Neural cell (in vitro differentiated cells): ENCODE data around the gene FHAD1. TPM values are rescaled to one million over a fixed set of nuclear protein-coding genes. Genes with fewer than 3 reads are reported as not detected.

Experiments used
- H2AFZ ChIP-seq: fragments of 200-600, 300-800 bp; sonication (generic), shearing (Covaris generic); 2 replicates; pipeline ENCODE4 v1.6.0; 2014; ENCODE audit warnings: low read depth, mild to moderate bottlenecking, antibody characterized with exemption, low read length, moderate library complexity
- H3F3A ChIP-seq: fragments of 200-600 bp; shearing (Covaris generic); 2 replicates; pipeline ENCODE4 v1.6.1; 2016; ENCODE audit warnings: mild to moderate bottlenecking, moderate library complexity, mixed read lengths, antibody characterized with exemption, low read length; ENCODE audit not compliant: insufficient read depth, poor library complexity, severe bottlenecking
- H3K27ac ChIP-seq: fragments of 200-600, 300-800 bp; sonication (generic), shearing (Covaris generic); 2 replicates; pipeline ENCODE4 v1.5.1; 2014; ENCODE audit warnings: mild to moderate bottlenecking, low read length, moderate library complexity
- H3K27me3 ChIP-seq: fragments of 300-800, 200-600 bp; sonication (generic), shearing (Covaris generic); 2 replicates; pipeline ENCODE4 v1.6.0; 2014; ENCODE audit warnings: mild to moderate bottlenecking, low read depth, low read length, moderate library complexity; ENCODE audit not compliant: insufficient read depth
- H3K36me3 ChIP-seq: fragments of 300-800, 200-600 bp; sonication (generic), shearing (Covaris generic); 2 replicates; pipeline ENCODE4 v1.5.1; 2014; ENCODE audit warnings: mild to moderate bottlenecking, antibody characterized with exemption, low read length, moderate library complexity; ENCODE audit not compliant: insufficient read depth
- H3K4me2 ChIP-seq: fragments of 300-800, 200-600 bp; sonication (generic), shearing (Covaris generic); 2 replicates; pipeline ENCODE4 v1.6.0; 2014; ENCODE audit warnings: mild to moderate bottlenecking, low read length
- H3K4me3 ChIP-seq: fragments of 300-800, 200-600 bp; sonication (generic), shearing (Covaris generic); 2 replicates; pipeline ENCODE4 v1.5.1; 2014; ENCODE audit warnings: mild to moderate bottlenecking, low read length, moderate library complexity
- H3K79me2 ChIP-seq: fragments of 200-600 bp; shearing (Covaris generic); replicated peaks from 2 replicates; pipeline ENCODE4 v1.6.0; 2014; ENCODE audit warnings: mild to moderate bottlenecking, low read length, moderate library complexity; ENCODE audit not compliant: insufficient read depth
- H3K9ac ChIP-seq: fragments of 300-800, 200-600 bp; sonication (generic), shearing (Covaris generic); 2 replicates; pipeline ENCODE4 v1.6.1; 2016; ENCODE audit warnings: mild to moderate bottlenecking, low read length, mixed read lengths
- H3K9me2 ChIP-seq: fragments of 200-600 bp; shearing (Covaris generic); 2 replicates; pipeline ENCODE4 v1.6.1; 2016; ENCODE audit warnings: mild to moderate bottlenecking, low read length, mixed read lengths; ENCODE audit not compliant: insufficient read depth
- H3K9me3 ChIP-seq: fragments of 200-600, 300-800 bp; sonication (generic), shearing (Covaris generic); 2 replicates; pipeline ENCODE4 v1.6.1; 2016; ENCODE audit warnings: mild to moderate bottlenecking, mixed run types, low read length, moderate library complexity, mixed read lengths
- H4K20me1 ChIP-seq: fragments of 200-600 bp; shearing (Covaris generic); 2 replicates; pipeline ENCODE4 v1.6.1; 2016; ENCODE audit warnings: mild to moderate bottlenecking, mixed run types; ENCODE audit not compliant: insufficient read depth
- EP300 ChIP-seq: fragments of 450-650 bp; conservative IDR thresholded peaks from 2 replicates; pipeline ENCODE4 v1.6.1; 2014; ENCODE audit warnings: antibody characterized with exemption, mild to moderate bottlenecking, moderate library complexity; ENCODE audit not compliant: poor library complexity, severe bottlenecking
- EZH2 ChIP-seq: fragments of 200-600, 300-800 bp; shearing (Covaris generic), sonication (generic); IDR thresholded peaks from 2 replicates; pipeline ENCODE4 v1.6.1; 2014; ENCODE audit warnings: antibody characterized with exemption, low read length, borderline replicate concordance, mild to moderate bottlenecking; ENCODE audit not compliant: insufficient read depth, poor library complexity, severe bottlenecking
- MXI1 ChIP-seq: fragments of 450-650 bp; conservative IDR thresholded peaks from 2 replicates; pipeline ENCODE4 v1.6.1; 2014; ENCODE audit warnings: antibody characterized with exemption, mild to moderate bottlenecking; ENCODE audit not compliant: poor library complexity, severe bottlenecking
- POLR2AphosphoS5 ChIP-seq: IDR thresholded peaks from 2 replicates; pipeline ENCODE4 v1.6.1; 2012
- RAD21 ChIP-seq: fragments of 450-650 bp; conservative IDR thresholded peaks from 2 replicates; pipeline ENCODE4 v1.6.1; 2014; ENCODE audit warnings: antibody characterized with exemption, mild to moderate bottlenecking, moderate library complexity
- SMC3 ChIP-seq: fragments of 450-650 bp; conservative IDR thresholded peaks from 2 replicates; pipeline ENCODE4 v1.6.1; 2014; ENCODE audit warnings: antibody characterized with exemption, mild to moderate bottlenecking, moderate library complexity; ENCODE audit not compliant: poor library complexity
- TAF1 ChIP-seq: IDR thresholded peaks from 2 replicates; pipeline ENCODE4 v1.6.1; 2012; ENCODE audit warnings: low read depth
- polyA plus RNA-seq: library from polyadenylated mRNA; depleted of rRNA; stranded (reverse); fragments of >200 nt; gene quantifications from 2 replicates; pipeline ENCODE4 v1.2.3, GENCODE V29; 2014
- TF ChIP-seq, protein P1 (sequence below): fragments of 450-650 bp; IDR thresholded peaks from 2 replicates; pipeline ENCODE4 v1.5.1; 2014; ENCODE audit warnings: antibody characterized with exemption, mild to moderate bottlenecking, moderate library complexity; ENCODE audit not compliant: poor library complexity, severe bottlenecking
- TF ChIP-seq, protein P2 (sequence below): IDR thresholded peaks from 2 replicates; pipeline ENCODE4 v1.6.1; 2012; ENCODE audit warnings: borderline replicate concordance

Gene FHAD1
- polyA plus RNA-seq, 1 donor from 2014 or later: 0.46 TPM

DNA sequence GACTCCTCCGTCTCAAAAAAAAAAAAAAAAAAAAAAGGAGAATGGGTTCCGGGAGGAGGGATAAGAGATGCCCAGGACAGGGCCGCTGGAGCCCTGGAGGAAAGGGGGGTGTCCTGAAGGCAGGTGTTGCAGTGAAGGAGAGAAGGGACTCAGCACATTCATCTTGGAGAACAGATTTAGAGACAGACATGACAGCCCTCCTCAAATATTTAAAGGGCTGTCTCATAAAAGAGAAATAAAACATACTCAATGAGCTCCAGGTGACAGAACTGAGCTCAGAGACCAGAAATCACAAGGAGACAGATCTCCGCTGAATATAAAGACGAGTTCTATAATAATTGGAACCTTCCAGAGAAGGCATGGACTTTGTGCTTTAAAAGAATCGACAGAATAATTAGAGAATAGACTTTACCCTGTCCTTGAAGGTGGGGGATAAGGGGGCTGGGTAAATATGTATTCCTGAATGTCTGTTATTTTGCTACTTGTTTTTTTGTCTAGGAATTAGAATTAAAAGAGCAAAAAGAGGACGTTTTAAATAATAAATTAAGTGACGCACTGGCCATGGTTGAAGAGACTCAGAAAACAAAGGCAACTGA lies 110.7 kb downstream of the FHAD1 start:
- TF ChIP-seq, protein P1, sequence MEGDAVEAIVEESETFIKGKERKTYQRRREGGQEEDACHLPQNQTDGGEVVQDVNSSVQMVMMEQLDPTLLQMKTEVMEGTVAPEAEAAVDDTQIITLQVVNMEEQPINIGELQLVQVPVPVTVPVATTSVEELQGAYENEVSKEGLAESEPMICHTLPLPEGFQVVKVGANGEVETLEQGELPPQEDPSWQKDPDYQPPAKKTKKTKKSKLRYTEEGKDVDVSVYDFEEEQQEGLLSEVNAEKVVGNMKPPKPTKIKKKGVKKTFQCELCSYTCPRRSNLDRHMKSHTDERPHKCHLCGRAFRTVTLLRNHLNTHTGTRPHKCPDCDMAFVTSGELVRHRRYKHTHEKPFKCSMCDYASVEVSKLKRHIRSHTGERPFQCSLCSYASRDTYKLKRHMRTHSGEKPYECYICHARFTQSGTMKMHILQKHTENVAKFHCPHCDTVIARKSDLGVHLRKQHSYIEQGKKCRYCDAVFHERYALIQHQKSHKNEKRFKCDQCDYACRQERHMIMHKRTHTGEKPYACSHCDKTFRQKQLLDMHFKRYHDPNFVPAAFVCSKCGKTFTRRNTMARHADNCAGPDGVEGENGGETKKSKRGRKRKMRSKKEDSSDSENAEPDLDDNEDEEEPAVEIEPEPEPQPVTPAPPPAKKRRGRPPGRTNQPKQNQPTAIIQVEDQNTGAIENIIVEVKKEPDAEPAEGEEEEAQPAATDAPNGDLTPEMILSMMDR: no peak
- TF ChIP-seq EZH2 (no peak), TAF1 (no peak)
- no peaks in the 10 kb centered on the region for H3K27me3 ChIP-seq
- H3K36me3 ChIP-seq: no peaks in the 10 kb centered on the region
- no peak overlapping the region for H3K4me3 ChIP-seq
- no peaks in the 10 kb centered on the region for H3K79me2 ChIP-seq
- no peaks in the 10 kb centered on the region for H4K20me1 ChIP-seq
- H3F3A ChIP-seq: no peaks in the 10 kb centered on the region
- no peak overlapping the region for H3K9ac ChIP-seq
- no peak overlapping the region for H3K27ac ChIP-seq
- H2AFZ ChIP-seq: no peak overlapping the region
- no peaks in the 10 kb centered on the region for H3K9me3 ChIP-seq
- H3K4me2 ChIP-seq: no peak overlapping the region
- H3K9me2 ChIP-seq: no peaks in the 10 kb centered on the region

DNA sequence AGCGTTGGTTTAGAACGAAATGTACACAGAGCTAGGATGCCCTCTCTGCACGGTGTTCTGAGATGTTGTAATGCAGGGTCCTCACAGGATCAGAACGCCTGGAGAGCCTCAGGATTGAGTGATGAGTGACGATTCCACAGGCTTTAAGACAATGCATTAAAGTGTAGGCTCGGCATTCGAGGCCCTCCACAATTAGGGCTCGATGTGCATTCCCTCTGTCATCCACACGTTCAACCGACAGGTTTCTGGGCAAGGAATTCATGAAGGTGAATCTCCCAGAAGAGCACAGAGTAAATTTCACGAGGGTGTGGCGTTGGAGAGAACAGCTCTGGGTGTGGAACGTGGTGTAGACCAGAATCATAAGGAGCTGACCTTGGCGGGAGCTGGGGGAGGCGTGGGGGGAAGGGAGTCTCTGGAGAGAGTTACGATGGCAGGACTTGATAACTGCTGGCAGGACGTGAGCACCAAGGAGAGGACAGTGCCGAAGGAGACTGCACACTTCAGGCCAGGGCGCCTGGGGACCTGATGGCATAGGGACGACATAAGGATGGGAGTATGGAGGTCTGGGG lies 111.6 kb downstream of the FHAD1 start:
- H4K20me1 ChIP-seq: no peaks in the 10 kb centered on the region
- H3K9me2 ChIP-seq: no peaks in the 10 kb centered on the region
- TF ChIP-seq, protein P2, sequence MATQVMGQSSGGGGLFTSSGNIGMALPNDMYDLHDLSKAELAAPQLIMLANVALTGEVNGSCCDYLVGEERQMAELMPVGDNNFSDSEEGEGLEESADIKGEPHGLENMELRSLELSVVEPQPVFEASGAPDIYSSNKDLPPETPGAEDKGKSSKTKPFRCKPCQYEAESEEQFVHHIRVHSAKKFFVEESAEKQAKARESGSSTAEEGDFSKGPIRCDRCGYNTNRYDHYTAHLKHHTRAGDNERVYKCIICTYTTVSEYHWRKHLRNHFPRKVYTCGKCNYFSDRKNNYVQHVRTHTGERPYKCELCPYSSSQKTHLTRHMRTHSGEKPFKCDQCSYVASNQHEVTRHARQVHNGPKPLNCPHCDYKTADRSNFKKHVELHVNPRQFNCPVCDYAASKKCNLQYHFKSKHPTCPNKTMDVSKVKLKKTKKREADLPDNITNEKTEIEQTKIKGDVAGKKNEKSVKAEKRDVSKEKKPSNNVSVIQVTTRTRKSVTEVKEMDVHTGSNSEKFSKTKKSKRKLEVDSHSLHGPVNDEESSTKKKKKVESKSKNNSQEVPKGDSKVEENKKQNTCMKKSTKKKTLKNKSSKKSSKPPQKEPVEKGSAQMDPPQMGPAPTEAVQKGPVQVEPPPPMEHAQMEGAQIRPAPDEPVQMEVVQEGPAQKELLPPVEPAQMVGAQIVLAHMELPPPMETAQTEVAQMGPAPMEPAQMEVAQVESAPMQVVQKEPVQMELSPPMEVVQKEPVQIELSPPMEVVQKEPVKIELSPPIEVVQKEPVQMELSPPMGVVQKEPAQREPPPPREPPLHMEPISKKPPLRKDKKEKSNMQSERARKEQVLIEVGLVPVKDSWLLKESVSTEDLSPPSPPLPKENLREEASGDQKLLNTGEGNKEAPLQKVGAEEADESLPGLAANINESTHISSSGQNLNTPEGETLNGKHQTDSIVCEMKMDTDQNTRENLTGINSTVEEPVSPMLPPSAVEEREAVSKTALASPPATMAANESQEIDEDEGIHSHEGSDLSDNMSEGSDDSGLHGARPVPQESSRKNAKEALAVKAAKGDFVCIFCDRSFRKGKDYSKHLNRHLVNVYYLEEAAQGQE: no peak
- TF ChIP-seq EZH2 (no peak), TAF1 (no peak), EP300 (no peak), SMC3 (no peak), RAD21 (no peak), POLR2AphosphoS5 (no peak), MXI1 (no peak)
- TF ChIP-seq, protein P1: no peak
- no peak overlapping the region for H3K4me2 ChIP-seq
- no peaks in the 10 kb centered on the region for H3K27me3 ChIP-seq
- no peak overlapping the region for H3K27ac ChIP-seq
- no peaks in the 10 kb centered on the region for H3K79me2 ChIP-seq
- no peaks in the 10 kb centered on the region for H3F3A ChIP-seq
- H3K9me3 ChIP-seq: no peaks in the 10 kb centered on the region
- no peak overlapping the region for H3K9ac ChIP-seq
- no peaks in the 10 kb centered on the region for H3K36me3 ChIP-seq
- H3K4me3 ChIP-seq: no peak overlapping the region
- H2AFZ ChIP-seq: no peak overlapping the region
